Bone marrow (tissue), 2 donors: ENCODE data around the gene SPACA9.

Experiments used
- DNase-seq, 2 donors: peaks; one replicate each; lab custom pipeline; 2025; lab: John Stamatoyannopoulos, UW

The SPACA9 gene

GRCh38 chr9:132894862-132895835 is 16.5 kb downstream of the SPACA9 start:
- DNase-seq, result no peak

- no peak for DNase-seq
Measured at GRCh38 chr9:132896264-132896663, 17.6 kb downstream of the SPACA9 start.

GRCh38 chr9:132896906-132897305 is 18.2 kb downstream of the SPACA9 start:
- no peak for DNase-seq

- no peak for DNase-seq
Measured at GRCh38 chr9:132898051-132898450, 19.4 kb downstream of the SPACA9 start.

GRCh38 chr9:132901858-132902831 is 23.4 kb downstream of the SPACA9 start:
- DNase-seq, result peak; percentile 24 to 56

- DNase-seq, result no peak
Measured at GRCh38 chr9:132903574-132904492, 25.1 kb downstream of the SPACA9 start.

GRCh38 chr9:132905726-132906125 is 27.0 kb downstream of the SPACA9 start:
- no peak for DNase-seq

- DNase-seq, result no peak
Measured at GRCh38 chr9:132908635-132909034, 29.9 kb downstream of the SPACA9 start.

GRCh38 chr9:132909311-132909710 is 30.6 kb downstream of the SPACA9 start:
- no peak for DNase-seq

GRCh38 chr9:132910376-132910775 is 31.7 kb downstream of the SPACA9 start:
- DNase-seq, result no peak

GRCh38 chr9:132912131-132912530 is 33.4 kb downstream of the SPACA9 start:
- no peak for DNase-seq

GRCh38 chr9:132914924-132915323 is 36.2 kb downstream of the SPACA9 start:
- no peak for DNase-seq

GRCh38 chr9:132919614-132920268 is 41.0 kb downstream of the SPACA9 start:
- DNase-seq, result no peak

GRCh38 chr9:132923346-132923902 is 44.7 kb downstream of the SPACA9 start:
- no peak for DNase-seq

GRCh38 chr9:132927704-132928103 is 49.0 kb downstream of the SPACA9 start:
- DNase-seq, result no peak

- DNase-seq, result no peak
Measured at GRCh38 chr9:132931178-132931735, 52.6 kb downstream of the SPACA9 start.

- DNase-seq, result no peak
Measured at GRCh38 chr9:132935026-132935425, 56.3 kb downstream of the SPACA9 start.

- DNase-seq, result no peak
Measured at GRCh38 chr9:132937463-132937901, 58.8 kb downstream of the SPACA9 start.

- DNase-seq, result no peak
Measured at GRCh38 chr9:132939169-132939568, 60.5 kb downstream of the SPACA9 start.
